ENCODE measurements around the gene RGSL1.

- no peak for TF ChIP-seq TAF1 (IDR thresholded peaks at IDR 0.05; ENCODE audit: low read depth, low read length)
- TF ChIP-seq POLR2A (IDR thresholded peaks at IDR 0.05; ENCODE audit: low read depth, low read length), result no peak
- TF ChIP-seq POLR2AphosphoS5 (IDR thresholded peaks at IDR 0.05; ENCODE audit: low read depth, low read length), result no peak
- TF ChIP-seq PAX5 (IDR thresholded peaks at IDR 0.05; ENCODE audit: insufficient read depth, low read length, severe bottlenecking), result no peak
These were observed 28.3 kb downstream of the RGSL1 start for GRCh38 chr1:182478238-182478637.
